Right renal pelvis (tissue), 4 donors: ENCODE data around the gene DPP10. TPM values are rescaled to one million over a fixed set of nuclear protein-coding genes. Genes with fewer than 3 reads are reported as not detected.

Experiments used
- DNase-seq, 4 donors: peaks; one replicate each; pipeline ENCODE4 v3.0.0-alpha.2; 2013; ENCODE audit warnings: low read depth in 4 of 4, low spot score in 3 of 4, missing footprints in 1 of 4
- polyA plus RNA-seq, 4 donors: library from polyadenylated mRNA; unstranded; fragments of 120-200 nt; gene quantifications; one replicate each; pipeline ENCODE4 v1.2.1, GENCODE V29; 2013; ENCODE audit not compliant: insufficient read length in 4 of 4

Gene DPP10
- polyA plus RNA-seq, 4 donors: 9.8 to 14.6 (median 12.7) TPM

GRCh38 chr2:115609978-115610377 is 1167.5 kb downstream of the DPP10 start:
- DNase-seq: no peak

- no peak for DNase-seq
Measured at GRCh38 chr2:115610888-115611287, 1168.4 kb downstream of the DPP10 start.

GRCh38 chr2:115624332-115624731 is 1181.9 kb downstream of the DPP10 start:
- DNase-seq: no peak

GRCh38 chr2:115634578-115634977 is 1192.1 kb downstream of the DPP10 start:
- DNase-seq: no peak

GRCh38 chr2:115635430-115635829 is 1193.0 kb downstream of the DPP10 start:
- DNase-seq: no peak

GRCh38 chr2:115649731-115650130 is 1207.3 kb downstream of the DPP10 start:
- DNase-seq: no peak

- no peak for DNase-seq
Measured at GRCh38 chr2:115650827-115651226, 1208.4 kb downstream of the DPP10 start.

GRCh38 chr2:115652652-115653051 is 1210.2 kb downstream of the DPP10 start:
- DNase-seq: no peak

GRCh38 chr2:115654362-115654761 is 1211.9 kb downstream of the DPP10 start:
- no peak for DNase-seq

- DNase-seq: no peak
Measured at GRCh38 chr2:115678129-115678528, 1235.7 kb downstream of the DPP10 start.

GRCh38 chr2:115684345-115684744 is 1241.9 kb downstream of the DPP10 start:
- no peak for DNase-seq

GRCh38 chr2:115691409-115691808 is 1249.0 kb downstream of the DPP10 start:
- DNase-seq: no peak

GRCh38 chr2:115694651-115695050 is 1252.2 kb downstream of the DPP10 start:
- DNase-seq: no peak

- DNase-seq: no peak
Measured at GRCh38 chr2:115733190-115733775, 1290.8 kb downstream of the DPP10 start.

GRCh38 chr2:115738111-115738510 is 1295.7 kb downstream of the DPP10 start:
- DNase-seq: no peak

GRCh38 chr2:115739574-115739973 is 1297.1 kb downstream of the DPP10 start:
- no peak for DNase-seq

- no peak for DNase-seq
Measured at GRCh38 chr2:115746151-115746550, 1303.7 kb downstream of the DPP10 start.

GRCh38 chr2:115757286-115757685 is 1314.8 kb downstream of the DPP10 start:
- no peak for DNase-seq

GRCh38 chr2:115763601-115764000 is 1321.2 kb downstream of the DPP10 start:
- DNase-seq: no peak

GRCh38 chr2:115771516-115771915 is 1329.1 kb downstream of the DPP10 start:
- no peak for DNase-seq

- DNase-seq: no peak
Measured at GRCh38 chr2:115774361-115774760, 1331.9 kb downstream of the DPP10 start.

GRCh38 chr2:115779085-115779632 is 1336.7 kb downstream of the DPP10 start:
- DNase-seq: no peak

GRCh38 chr2:115782286-115782685 is 1339.8 kb downstream of the DPP10 start:
- no peak for DNase-seq
